Endometrium (tissue), 2 donors: ENCODE measurements around the gene UNC119.

Source experiments
- FAIRE-seq: peaks from 2 replicates; lab custom pipeline; 2012; peaks lifted over from hg19 to GRCh38; lab: Jason Lieb, UNC
- donor health status: control.
- donor health status: control.

UNC119 gene

GRCh38 chr17:28573040-28573380, 20.6 kb upstream of the UNC119 start:
- no peak for FAIRE-seq

- no peak for FAIRE-seq
Observed at GRCh38 chr17:28572259-28573039, 20.0 kb upstream of the UNC119 start.

GRCh38 chr17:28571361-28572122, 19.1 kb upstream of the UNC119 start, which contains the start of gene PIGS:
Gene PIGS (minus strand): TSS chr17:28571524. CDS start chr17:28571496, 28 bp downstream.
- FAIRE-seq, result no peak

GRCh38 chr17:28570716-28571360, 18.4 kb upstream of the UNC119 start:
- FAIRE-seq, result no peak

- FAIRE-seq, result no peak
Observed at GRCh38 chr17:28569446-28569845, 17.0 kb upstream of the UNC119 start.

GRCh38 chr17:28567604-28568003, 15.2 kb upstream of the UNC119 start:
- no peak for FAIRE-seq

GRCh38 chr17:28563475-28563874, 11.1 kb upstream of the UNC119 start:
- no peak for FAIRE-seq

GRCh38 chr17:28555022-28555421, 2.6 kb upstream of the UNC119 start:
- FAIRE-seq, result no peak

GRCh38 chr17:28554565-28554964, 2.1 kb upstream of the UNC119 start:
- FAIRE-seq, result no peak

- no peak for FAIRE-seq
Observed at GRCh38 chr17:28553000-28553505, 629 bp upstream of the UNC119 start.

- FAIRE-seq, result no peak
Observed at GRCh38 chr17:28551421-28552175, 826 bp downstream of the UNC119 start.

- FAIRE-seq, result no peak
Observed at GRCh38 chr17:28550858-28551257, 1.6 kb downstream of the UNC119 start.

GRCh38 chr17:28549236-28550132, 2.9 kb downstream of the UNC119 start:
- FAIRE-seq, result no peak

GRCh38 chr17:28548417-28549130, 3.9 kb downstream of the UNC119 start:
- no peak for FAIRE-seq

GRCh38 chr17:28547623-28548416, 4.6 kb downstream of the UNC119 start:
- no peak for FAIRE-seq

- no peak for FAIRE-seq
Observed at GRCh38 chr17:28547096-28547622, 5.3 kb downstream of the UNC119 start.

GRCh38 chr17:28545787-28546415, 6.5 kb downstream of the UNC119 start:
- FAIRE-seq, result no peak

- no peak for FAIRE-seq
Observed at GRCh38 chr17:28545141-28545503, 7.3 kb downstream of the UNC119 start.
